Liver (tissue), 9 donors: ENCODE results near the gene MPRIP. TPM values are rescaled to one million over a fixed set of nuclear protein-coding genes. Genes with fewer than 3 reads are reported as not detected.

Source experiments
- DNase-seq: peaks from one replicate; pipeline ENCODE4 v3.0.0-alpha.2; 2017; ENCODE audit warnings: low spot score
- H3K27ac ChIP-seq, 2 donors: one replicate each; pipeline ENCODE4 v1.7.0; 2013; ENCODE audit warnings: inconsistent platforms in 2 of 2, low read length in 2 of 2, control low read depth in 1 of 2, low read depth in 1 of 2, mild to moderate bottlenecking in 1 of 2
- H3K27me3 ChIP-seq, 4 donors: one replicate each; pipeline versions ENCODE4 v1.6.1 to v1.7.0; 2013; ENCODE audit warnings: low read length in 3 of 4, inconsistent platforms in 1 of 4, mild to moderate bottlenecking in 1 of 4, moderate library complexity in 1 of 4; ENCODE audit not compliant: control insufficient read depth in 4 of 4, insufficient read depth in 4 of 4
- H3K36me3 ChIP-seq, 4 donors: one replicate each; pipeline versions ENCODE4 v1.6.1 to v1.7.0; 2013; ENCODE audit warnings: low read length in 3 of 4, mild to moderate bottlenecking in 3 of 4, low read depth in 1 of 4, moderate library complexity in 1 of 4; ENCODE audit not compliant: control insufficient read depth in 4 of 4, insufficient read depth in 3 of 4
- H3K4me1 ChIP-seq, 4 donors: one replicate each; pipeline versions ENCODE4 v1.6.1 to v1.7.0; 2013; ENCODE audit warnings: low read length in 3 of 4, mild to moderate bottlenecking in 3 of 4, moderate library complexity in 1 of 4; ENCODE audit not compliant: control insufficient read depth in 4 of 4, insufficient read depth in 4 of 4
- H3K4me3 ChIP-seq, 3 donors: one replicate each; pipeline versions ENCODE4 v1.6.1 to v1.7.0; 2013; ENCODE audit warnings: low read length in 3 of 3, control low read depth in 1 of 3, low read depth in 1 of 3, mild to moderate bottlenecking in 1 of 3
- H3K9ac ChIP-seq, 2 donors: one replicate each; pipeline ENCODE4 v1.7.0; 2013; ENCODE audit warnings: low read length in 2 of 2, mild to moderate bottlenecking in 2 of 2, moderate library complexity in 2 of 2, control low read depth in 1 of 2, low read depth in 1 of 2
- H3K9me3 ChIP-seq, 4 donors: one replicate each; pipeline versions ENCODE4 v1.6.1 to v1.7.0; 2013; ENCODE audit warnings: low read length in 3 of 4; ENCODE audit not compliant: control insufficient read depth in 4 of 4
- EGR1 ChIP-seq, 2 donors: IDR thresholded peaks; 2 replicates each; pipeline ENCODE4 v1.6.1; 2016 to 2018; ENCODE audit warnings: antibody characterized with exemption in 2 of 2, low read depth in 2 of 2
- FOXA1 ChIP-seq: IDR thresholded peaks from 2 replicates; pipeline ENCODE4 v1.6.1; 2016; ENCODE audit warnings: antibody characterized with exemption
- FOXA2 ChIP-seq: IDR thresholded peaks from 2 replicates; pipeline ENCODE4 v1.6.1; 2016; ENCODE audit warnings: antibody characterized with exemption
- GABPA ChIP-seq, 2 donors: IDR thresholded peaks in 1 of 2; conservative IDR thresholded peaks in 1 of 2; 2 replicates each; pipeline ENCODE4 v1.6.1; 2016; ENCODE audit warnings: antibody characterized with exemption in 2 of 2, mild to moderate bottlenecking in 1 of 2, moderate library complexity in 1 of 2
- HNF4A ChIP-seq, 2 donors: conservative IDR thresholded peaks; 2 replicates each; pipeline ENCODE4 v1.6.1; 2016; ENCODE audit warnings: antibody characterized with exemption in 2 of 2, mild to moderate bottlenecking in 2 of 2
- HNF4G ChIP-seq: IDR thresholded peaks from 2 replicates; pipeline ENCODE4 v1.6.1; 2016; ENCODE audit warnings: antibody characterized with exemption
- JUND ChIP-seq, 2 donors: IDR thresholded peaks; 2 replicates each; pipeline ENCODE4 v1.6.1; 2016; ENCODE audit warnings: antibody characterized with exemption in 2 of 2
- NR2F2 ChIP-seq: IDR thresholded peaks from 2 replicates; pipeline ENCODE4 v1.6.1; 2016; ENCODE audit warnings: antibody characterized with exemption
- RAD21 ChIP-seq, 2 donors: IDR thresholded peaks; 2 replicates each; pipeline ENCODE4 v1.6.1; 2016; ENCODE audit warnings: antibody characterized with exemption in 2 of 2, mild to moderate bottlenecking in 2 of 2
- RXRA ChIP-seq, 2 donors: IDR thresholded peaks; 2 replicates each; pipeline ENCODE4 v1.6.1; 2017 to 2018; ENCODE audit warnings: antibody characterized with exemption in 2 of 2, mild to moderate bottlenecking in 1 of 2
- TAF1 ChIP-seq: conservative IDR thresholded peaks from 2 replicates; pipeline ENCODE4 v1.6.1; 2016; ENCODE audit warnings: antibody characterized with exemption, mild to moderate bottlenecking
- YY1 ChIP-seq: IDR thresholded peaks from 2 replicates; pipeline ENCODE4 v1.6.1; 2016; ENCODE audit warnings: antibody characterized with exemption, mild to moderate bottlenecking
- WGBS: extraction: QIAGEN DNeasy Blood & Tissue Kit; methylation state at CpG from one replicate; pipeline ENCODE4 v1.1.7; 2013; 5-methylcytosine and 5-hydroxymethylcytosine counted together
- polyA plus RNA-seq, 2 donors: library from polyadenylated mRNA; stranded (reverse) in 1 of 2; unstranded in 1 of 2; fragments of 200-250 nt in 1 of 2; fragments of >200 nt in 1 of 2; fragmentation: Nextera tagmentation in 1 of 2; extraction: Ambion mirVana in 1 of 2; gene quantifications; one replicate each; pipeline versions ENCODE4 v1.2.1 to v1.2.3, GENCODE V29; 2013 to 2015
- total RNA-seq, 2 donors: library from RNA; depleted of rRNA; stranded (reverse); fragments of >200 nt; gene quantifications; one replicate each; pipeline ENCODE4 v1.2.3, GENCODE V29; 2014
- TF ChIP-seq, protein P1 (sequence below): IDR thresholded peaks from 2 replicates; pipeline ENCODE4 v1.6.1; 2016; ENCODE audit warnings: antibody characterized with exemption
- TF ChIP-seq, protein P2 (sequence below): IDR thresholded peaks from 2 replicates; pipeline ENCODE4 v1.6.1; 2016; ENCODE audit warnings: antibody characterized with exemption
- TF ChIP-seq, protein P3 (sequence below): IDR thresholded peaks from 2 replicates; pipeline ENCODE4 v1.6.1; 2016; ENCODE audit warnings: antibody characterized with exemption
- TF ChIP-seq, protein P4 (sequence below): fragments of 150-350 bp; IDR thresholded peaks from 2 replicates; pipeline ENCODE4 v1.5.1; 2017; ENCODE audit warnings: improper control_type of control experiment, low read depth, low read length; ENCODE audit not compliant: missing input control
- donor health status: healthy.
- donor health status: healthy.
- donor health status: healthy.
- donor health status: healthy.
- donor health status: healthy.

The MPRIP gene
- total and polyA plus RNA-seq, 4 donors, result 21.2 to 61.9 (median 34.7) TPM

GRCh38 chr17:17027442-17028058 lies 14.7 kb upstream of the MPRIP start (continued):
- TF ChIP-seq, protein P1, sequence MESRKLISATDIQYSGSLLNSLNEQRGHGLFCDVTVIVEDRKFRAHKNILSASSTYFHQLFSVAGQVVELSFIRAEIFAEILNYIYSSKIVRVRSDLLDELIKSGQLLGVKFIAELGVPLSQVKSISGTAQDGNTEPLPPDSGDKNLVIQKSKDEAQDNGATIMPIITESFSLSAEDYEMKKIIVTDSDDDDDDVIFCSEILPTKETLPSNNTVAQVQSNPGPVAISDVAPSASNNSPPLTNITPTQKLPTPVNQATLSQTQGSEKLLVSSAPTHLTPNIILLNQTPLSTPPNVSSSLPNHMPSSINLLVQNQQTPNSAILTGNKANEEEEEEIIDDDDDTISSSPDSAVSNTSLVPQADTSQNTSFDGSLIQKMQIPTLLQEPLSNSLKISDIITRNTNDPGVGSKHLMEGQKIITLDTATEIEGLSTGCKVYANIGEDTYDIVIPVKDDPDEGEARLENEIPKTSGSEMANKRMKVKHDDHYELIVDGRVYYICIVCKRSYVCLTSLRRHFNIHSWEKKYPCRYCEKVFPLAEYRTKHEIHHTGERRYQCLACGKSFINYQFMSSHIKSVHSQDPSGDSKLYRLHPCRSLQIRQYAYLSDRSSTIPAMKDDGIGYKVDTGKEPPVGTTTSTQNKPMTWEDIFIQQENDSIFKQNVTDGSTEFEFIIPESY, result no peak
- TF ChIP-seq RXRA (IDR thresholded peaks at IDR 0.05) (no peak), YY1 (no peak), GABPA (IDR thresholded peaks at IDR 0.05 in 1 of 2, conservative IDR thresholded peaks at IDR 0.05 in 1 of 2) (no peak)
- TF ChIP-seq, protein P2, sequence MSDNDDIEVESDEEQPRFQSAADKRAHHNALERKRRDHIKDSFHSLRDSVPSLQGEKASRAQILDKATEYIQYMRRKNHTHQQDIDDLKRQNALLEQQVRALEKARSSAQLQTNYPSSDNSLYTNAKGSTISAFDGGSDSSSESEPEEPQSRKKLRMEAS, result no peak

- Histone ChIP-seq H3K9me3 (no peaks in the 10 kb centered on the region), H3K27ac (no peak overlapping the region), H3K4me1 (peaks cover 3 to 11% (median 7%) of the 10 kb centered on the region in 4 donors), H3K4me3 (no peak overlapping the region), H3K36me3 (no peaks in the 10 kb centered on the region), H3K9ac (no peak overlapping the region), H3K27me3 (no peaks in the 10 kb centered on the region)
- WGBS, result 82% methylated on average over 12 of the region's 12 CpGs
- TF ChIP-seq RAD21 (IDR thresholded peaks at IDR 0.05) (no peak), RXRA (IDR thresholded peaks at IDR 0.05) (no peak), HNF4A (conservative IDR thresholded peaks at IDR 0.05) (no peak), JUND (IDR thresholded peaks at IDR 0.05) (no peak), EGR1 (IDR thresholded peaks at IDR 0.05; ENCODE audit: low read depth in 2 of 2) (no peak), TAF1 (no peak), FOXA2 (no peak)
- TF ChIP-seq, protein P1, result no peak
- peak; percentile 61 for DNase-seq
Observed at GRCh38 chr17:17028059-17028877, 14.0 kb upstream of the MPRIP start.

DNA sequence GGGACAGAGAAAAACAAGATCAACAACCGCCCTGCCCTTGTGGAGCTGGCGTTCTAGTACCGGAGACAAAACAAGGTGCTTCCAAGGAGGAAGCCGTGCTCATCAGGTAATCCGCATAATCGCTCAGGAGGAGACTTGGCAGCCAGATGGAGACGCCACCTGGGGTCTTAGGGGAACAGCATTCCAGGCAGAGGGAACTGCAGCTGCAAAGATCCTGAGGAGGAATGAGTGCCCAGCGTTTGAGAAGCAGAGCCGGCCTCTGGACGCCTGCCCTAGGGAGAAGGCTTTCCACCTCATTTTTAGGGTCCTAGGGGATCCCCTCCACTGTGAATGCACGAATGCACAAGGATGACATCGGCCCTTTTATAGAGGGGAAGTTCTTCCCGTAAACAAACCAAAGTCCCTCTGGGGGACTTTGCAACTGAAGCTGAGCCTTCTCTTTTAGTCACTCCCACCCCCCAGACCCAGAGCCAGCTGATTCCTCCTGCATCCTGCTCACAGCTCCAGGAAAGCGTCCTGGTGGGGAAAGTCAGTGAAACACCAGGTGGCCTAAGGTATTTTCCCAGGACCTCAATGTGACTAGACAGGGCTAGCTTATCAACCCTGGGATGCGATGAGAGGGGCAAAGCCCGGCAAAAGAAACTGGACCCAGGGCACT lies 13.2 kb upstream of the MPRIP start:
- Histone ChIP-seq H3K27me3 (no peaks in the 10 kb centered on the region), H3K4me3 (no peak overlapping the region), H3K9me3 (no peaks in the 10 kb centered on the region), H3K27ac (no peak overlapping the region), H3K36me3 (no peaks in the 10 kb centered on the region), H3K9ac (no peak overlapping the region), H3K4me1 (peaks cover 3 to 11% (median 7%) of the 10 kb centered on the region in 4 donors)
- WGBS, result 89% methylated on average over 16 of the region's 16 CpGs
- DNase-seq, result no peak
- TF ChIP-seq, protein P3, sequence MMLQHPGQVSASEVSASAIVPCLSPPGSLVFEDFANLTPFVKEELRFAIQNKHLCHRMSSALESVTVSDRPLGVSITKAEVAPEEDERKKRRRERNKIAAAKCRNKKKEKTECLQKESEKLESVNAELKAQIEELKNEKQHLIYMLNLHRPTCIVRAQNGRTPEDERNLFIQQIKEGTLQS, result no peak
- TF ChIP-seq HNF4A (conservative IDR thresholded peaks at IDR 0.05) (no peak), FOXA2 (no peak), NR2F2 (no peak), RAD21 (IDR thresholded peaks at IDR 0.05) (no peak), FOXA1 (no peak), HNF4G (no peak), YY1 (no peak), EGR1 (IDR thresholded peaks at IDR 0.05; ENCODE audit: low read depth in 2 of 2) (no peak), RXRA (IDR thresholded peaks at IDR 0.05) (no peak), TAF1 (no peak), JUND (IDR thresholded peaks at IDR 0.05) (no peak)
- TF ChIP-seq, protein P2, result no peak
- TF ChIP-seq, protein P1, result no peak
- TF ChIP-seq, protein P4, sequence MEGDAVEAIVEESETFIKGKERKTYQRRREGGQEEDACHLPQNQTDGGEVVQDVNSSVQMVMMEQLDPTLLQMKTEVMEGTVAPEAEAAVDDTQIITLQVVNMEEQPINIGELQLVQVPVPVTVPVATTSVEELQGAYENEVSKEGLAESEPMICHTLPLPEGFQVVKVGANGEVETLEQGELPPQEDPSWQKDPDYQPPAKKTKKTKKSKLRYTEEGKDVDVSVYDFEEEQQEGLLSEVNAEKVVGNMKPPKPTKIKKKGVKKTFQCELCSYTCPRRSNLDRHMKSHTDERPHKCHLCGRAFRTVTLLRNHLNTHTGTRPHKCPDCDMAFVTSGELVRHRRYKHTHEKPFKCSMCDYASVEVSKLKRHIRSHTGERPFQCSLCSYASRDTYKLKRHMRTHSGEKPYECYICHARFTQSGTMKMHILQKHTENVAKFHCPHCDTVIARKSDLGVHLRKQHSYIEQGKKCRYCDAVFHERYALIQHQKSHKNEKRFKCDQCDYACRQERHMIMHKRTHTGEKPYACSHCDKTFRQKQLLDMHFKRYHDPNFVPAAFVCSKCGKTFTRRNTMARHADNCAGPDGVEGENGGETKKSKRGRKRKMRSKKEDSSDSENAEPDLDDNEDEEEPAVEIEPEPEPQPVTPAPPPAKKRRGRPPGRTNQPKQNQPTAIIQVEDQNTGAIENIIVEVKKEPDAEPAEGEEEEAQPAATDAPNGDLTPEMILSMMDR, result no peak
